K562 (cell line): ENCODE results near the gene MADCAM1. TPM values are rescaled to one million over a fixed set of nuclear protein-coding genes. Genes with fewer than 3 reads are reported as not detected.

ENCODE experiments used
- CBFB ChIP-seq: sonication (generic); formaldehyde crosslinking; IDR thresholded peaks from 2 replicates; pipeline ENCODE4 v1.4.0; 2020; ENCODE audit warnings: mild to moderate bottlenecking, missing genetic modification reagents
- CHAMP1 ChIP-seq: fragments of 450-650 bp; IDR thresholded peaks from 2 replicates; pipeline ENCODE4 v1.6.1; 2016; ENCODE audit warnings: mild to moderate bottlenecking
- CHD2 ChIP-seq: IDR thresholded peaks from 2 replicates; pipeline ENCODE4 v1.6.1; 2011; ENCODE audit warnings: low read depth, low read length
- DNMT1 ChIP-seq: fragments of 450-650 bp; IDR thresholded peaks from 2 replicates; pipeline ENCODE4 v1.6.1; 2016; ENCODE audit warnings: antibody characterized with exemption, mild to moderate bottlenecking
- HDAC6 ChIP-seq: IDR thresholded peaks from 2 replicates; pipeline ENCODE4 v1.6.1; 2012; ENCODE audit warnings: low read depth, mild to moderate bottlenecking, control low read depth, inconsistent platforms, low read length, moderate library complexity
- JUN ChIP-seq, 2 experiments: sonication (generic) in 1 of 2; formaldehyde crosslinking in 1 of 2; IDR thresholded peaks; 2 replicates each; pipeline versions ENCODE4 v1.6.1 to v1.8.0; 2012 to 2022; ENCODE audit warnings: borderline replicate concordance in 2 of 2, mild to moderate bottlenecking in 2 of 2, improper control_type of control experiment in 1 of 2, low read depth in 1 of 2, low read length in 1 of 2, missing genetic modification reagents in 1 of 2
- MAFK ChIP-seq: IDR thresholded peaks from 2 replicates; pipeline ENCODE4 v1.6.1; 2011; ENCODE audit warnings: low read length, improper control_type of control experiment
- MCM5 ChIP-seq: fragments of 450-650 bp; IDR thresholded peaks from 2 replicates; pipeline ENCODE4 v1.6.1; 2016; ENCODE audit warnings: low read depth
- POLR2A ChIP-seq: fragments of 450-650 bp; conservative IDR thresholded peaks from 2 replicates; pipeline ENCODE4 v1.6.1; 2016
- RBM39 ChIP-seq: fragments of 200-400 bp; formaldehyde crosslinking; optimal IDR thresholded peaks from 2 replicates; pipeline ENCODE3; 2018; ENCODE audit warnings: low read depth, low read length
- RNF2 ChIP-seq: sonication (generic); IDR thresholded peaks from 2 replicates; pipeline ENCODE4 v1.6.1; 2016
- SIX5 ChIP-seq, 2 experiments: IDR thresholded peaks; 2 replicates each; pipeline ENCODE4 v1.6.1; 2011; ENCODE audit warnings: low read length in 2 of 2, borderline replicate concordance in 1 of 2, low read depth in 1 of 2, mild to moderate bottlenecking in 1 of 2, moderate library complexity in 1 of 2; ENCODE audit not compliant: insufficient read depth in 1 of 2
- SMAD3 ChIP-seq: fragments of 450-650 bp; formaldehyde crosslinking; conservative IDR thresholded peaks from 2 replicates; pipeline ENCODE4 v1.4.0; 2020; ENCODE audit warnings: mild to moderate bottlenecking
- SNRNP70 ChIP-seq: fragments of 200-400 bp; formaldehyde crosslinking; optimal IDR thresholded peaks from 2 replicates; pipeline ENCODE3; 2017; ENCODE audit warnings: low read depth, low read length
- TSC22D4 ChIP-seq: fragments of 450-650 bp; IDR thresholded peaks from 2 replicates; pipeline ENCODE4 v1.6.1; 2016; ENCODE audit warnings: missing genetic modification characterization, missing biosample characterization, control low read depth
- ZBTB7A ChIP-seq: IDR thresholded peaks from 2 replicates; pipeline ENCODE4 v1.6.1; 2011; ENCODE audit warnings: low read depth, mild to moderate bottlenecking, low read length, moderate library complexity, borderline replicate concordance; ENCODE audit not compliant: control insufficient read depth
- ZNF212 ChIP-seq: fragments of 450-650 bp; formaldehyde crosslinking; IDR thresholded peaks from 2 replicates; pipeline ENCODE4 v1.4.0; 2020; ENCODE audit warnings: mild to moderate bottlenecking
- ZNF316 ChIP-seq: fragments of 450-650 bp; IDR thresholded peaks from 2 replicates; pipeline ENCODE4 v1.6.1; 2016
- ZNF75A ChIP-seq: fragments of 450-650 bp; formaldehyde crosslinking; IDR thresholded peaks from 2 replicates; pipeline ENCODE4 v1.4.0; 2020; ENCODE audit warnings: mild to moderate bottlenecking
- ZNF780A ChIP-seq: fragments of 250-450 bp; sonication (Bioruptor Pico); IDR thresholded peaks from 2 replicates; pipeline ENCODE4 v1.5.0; 2021; ENCODE audit warnings: mild to moderate bottlenecking
- ZSCAN32 ChIP-seq: fragments of 450-650 bp; formaldehyde crosslinking; IDR thresholded peaks from 2 replicates; pipeline ENCODE4 v1.4.0; 2020; ENCODE audit warnings: mild to moderate bottlenecking, moderate library complexity
- polyA plus RNA-seq, 8 experiments: library from polyadenylated mRNA; depleted of rRNA in 4 of 8; stranded (reverse) in 5 of 8; unstranded in 3 of 8; fragments of >200 nt; fragmentation: Nextera tagmentation in 2 of 8; fragmentation: Illumina TruSeq in 1 of 8; extraction: Ambion mirVana in 2 of 8; extraction: Trizol in 1 of 8; gene quantifications; 2 replicates each; pipeline versions ENCODE4 v1.2.1 to v1.2.3, GENCODE V29; 2011 to 2014; ENCODE audit warnings: inconsistent platforms in 1 of 8, missing spikeins in 1 of 8
- total RNA-seq, 7 experiments: library from RNA; depleted of rRNA in 6 of 7; stranded (reverse); fragments of >200 nt in 6 of 7; fragmentation: Illumina TruSeq in 2 of 7; extraction: Trizol in 2 of 7; gene quantifications; 2 replicates each; pipeline versions ENCODE4 v1.2.1 to v1.2.3, GENCODE V29; 2011 to 2021; ENCODE audit warnings: low replicate concordance in 1 of 7
- TF ChIP-seq, protein P1 (sequence below): sonication (generic); formaldehyde crosslinking; IDR thresholded peaks from 2 replicates; pipeline ENCODE4 v1.8.1; 2022; ENCODE audit warnings: missing genetic modification reagents
- TF ChIP-seq, protein P2 (sequence below): IDR thresholded peaks from 3 replicates; pipeline ENCODE4 v1.6.1; 2011; ENCODE audit warnings: borderline replicate concordance, mild to moderate bottlenecking; ENCODE audit not compliant: insufficient read length, insufficient read depth
- TF ChIP-seq, protein P3 (sequence below): IDR thresholded peaks from 2 replicates; pipeline ENCODE4 v1.6.1; 2012; ENCODE audit warnings: low read depth, low read length, improper control_type of control experiment, borderline replicate concordance

Gene MADCAM1
- total and polyA plus RNA-seq, 9 of the 15 experiments (the other 6 are each of a cell fraction or from before 2014, with no cell fraction given): 0.09 to 0.36 (median 0.09) TPM; not detected in 6

GRCh38 chr19:531009-531752 lies 34.9 kb downstream of the MADCAM1 start (continued):
- TF ChIP-seq, protein P1, sequence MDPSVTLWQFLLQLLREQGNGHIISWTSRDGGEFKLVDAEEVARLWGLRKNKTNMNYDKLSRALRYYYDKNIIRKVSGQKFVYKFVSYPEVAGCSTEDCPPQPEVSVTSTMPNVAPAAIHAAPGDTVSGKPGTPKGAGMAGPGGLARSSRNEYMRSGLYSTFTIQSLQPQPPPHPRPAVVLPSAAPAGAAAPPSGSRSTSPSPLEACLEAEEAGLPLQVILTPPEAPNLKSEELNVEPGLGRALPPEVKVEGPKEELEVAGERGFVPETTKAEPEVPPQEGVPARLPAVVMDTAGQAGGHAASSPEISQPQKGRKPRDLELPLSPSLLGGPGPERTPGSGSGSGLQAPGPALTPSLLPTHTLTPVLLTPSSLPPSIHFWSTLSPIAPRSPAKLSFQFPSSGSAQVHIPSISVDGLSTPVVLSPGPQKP (CRISPR knock-in tag): 0 out of 2 replicates have a peak, but pooled peaks have one; percentile 45
- TF ChIP-seq SNRNP70: no peak
- TF ChIP-seq RNF2: no peak
- no peak for TF ChIP-seq MCM5
- TF ChIP-seq ZNF75A (CRISPR knock-in tag): no peak
- TF ChIP-seq MAFK: no peak
- no peak for TF ChIP-seq HDAC6
- no peak for TF ChIP-seq ZSCAN32 (CRISPR knock-in tag)
- TF ChIP-seq, protein P2, sequence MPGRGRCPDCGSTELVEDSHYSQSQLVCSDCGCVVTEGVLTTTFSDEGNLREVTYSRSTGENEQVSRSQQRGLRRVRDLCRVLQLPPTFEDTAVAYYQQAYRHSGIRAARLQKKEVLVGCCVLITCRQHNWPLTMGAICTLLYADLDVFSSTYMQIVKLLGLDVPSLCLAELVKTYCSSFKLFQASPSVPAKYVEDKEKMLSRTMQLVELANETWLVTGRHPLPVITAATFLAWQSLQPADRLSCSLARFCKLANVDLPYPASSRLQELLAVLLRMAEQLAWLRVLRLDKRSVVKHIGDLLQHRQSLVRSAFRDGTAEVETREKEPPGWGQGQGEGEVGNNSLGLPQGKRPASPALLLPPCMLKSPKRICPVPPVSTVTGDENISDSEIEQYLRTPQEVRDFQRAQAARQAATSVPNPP: no peak
- TF ChIP-seq POLR2A: peak; percentile 61; the same call in 1 of the 2 replicates
- TF ChIP-seq, protein P3, sequence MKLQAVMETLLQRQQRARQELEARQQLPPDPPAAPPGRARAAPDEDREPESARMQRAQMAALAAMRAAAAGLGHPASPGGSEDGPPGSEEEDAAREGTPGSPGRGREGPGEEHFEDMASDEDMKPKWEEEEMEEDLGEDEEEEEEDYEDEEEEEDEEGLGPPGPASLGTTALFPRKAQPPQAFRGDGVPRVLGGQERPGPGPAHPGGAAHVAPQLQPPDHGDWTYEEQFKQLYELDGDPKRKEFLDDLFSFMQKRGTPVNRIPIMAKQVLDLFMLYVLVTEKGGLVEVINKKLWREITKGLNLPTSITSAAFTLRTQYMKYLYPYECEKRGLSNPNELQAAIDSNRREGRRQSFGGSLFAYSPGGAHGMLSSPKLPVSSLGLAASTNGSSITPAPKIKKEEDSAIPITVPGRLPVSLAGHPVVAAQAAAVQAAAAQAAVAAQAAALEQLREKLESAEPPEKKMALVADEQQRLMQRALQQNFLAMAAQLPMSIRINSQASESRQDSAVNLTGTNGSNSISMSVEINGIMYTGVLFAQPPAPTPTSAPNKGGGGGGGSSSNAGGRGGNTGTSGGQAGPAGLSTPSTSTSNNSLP: no peak
- TF ChIP-seq ZBTB7A: peak; percentile 83
- no peak for TF ChIP-seq DNMT1
- no peak for TF ChIP-seq SMAD3 (CRISPR knock-in tag)
- TF ChIP-seq ZNF316: no peak
- peak; percentile 59 to 61; a peak in 3 of 4 replicates for TF ChIP-seq SIX5 (IDR thresholded peaks at IDR 0.05; ENCODE audit: borderline replicate concordance in 1 of 2, insufficient read depth in 1 of 2, low read depth in 1 of 2, low read length in 2 of 2)
- TF ChIP-seq CBFB (CRISPR knock-in tag): no peak
- no peak for TF ChIP-seq ZNF212 (CRISPR knock-in tag)
- TF ChIP-seq JUN (IDR thresholded peaks at IDR 0.05; ENCODE audit: borderline replicate concordance, low read depth, low read length): no peak
- no peak for TF ChIP-seq JUN (CRISPR knock-in tag; IDR thresholded peaks at IDR 0.05; ENCODE audit: borderline replicate concordance)
- TF ChIP-seq TSC22D4 (tag): no peak
- TF ChIP-seq ZNF780A (CRISPR knock-in tag): no peak
- no peak for TF ChIP-seq CHD2
- no peak for TF ChIP-seq RBM39
- no peak for TF ChIP-seq CHAMP1
